Activated CD4-positive, alpha-beta T cell treated with anti-CD3 and anti-CD28 coated beads for 36 hours (primary cell): ENCODE results near the gene P2RY11. TPM values are rescaled to one million over a fixed set of nuclear protein-coding genes. Genes with fewer than 3 reads are reported as not detected.
A peak's percentile ranks its signal among the peaks of the same experiment; 100 is the strongest.

Experiments
- ATAC-seq: fragments of 200-7000 bp; cut with Tn5 transposase; one replicate; pipeline ENCODE4 v1.10.0; 2021; ENCODE audit warnings: mild to moderate bottlenecking, moderate library complexity
- CTCF ChIA-PET: fragments of 350-600 bp; sonication (Branson Sonifier 250); formaldehyde crosslinking; loops from one replicate; lab custom pipeline; 2021; ENCODE audit warnings: antibody characterized with exemption; lab: Charles Lee
- POLR2A ChIA-PET: fragments of 350-600 bp; sonication (Branson Sonifier 250); formaldehyde crosslinking; loops from one replicate; lab custom pipeline; 2021; ENCODE audit warnings: antibody characterized with exemption, inconsistent platforms; lab: Charles Lee
- DNase-seq: peaks from one replicate; pipeline ENCODE4 v3.0.0-alpha.2; 2020
- H3K27ac Mint-ChIP-seq: one replicate; pipeline ENCODE4 v1.8.0; 2021; ENCODE audit warnings: mixed read lengths
- H3K27me3 Mint-ChIP-seq: one replicate; pipeline ENCODE4 v1.8.0; 2021; ENCODE audit warnings: mixed read lengths
- H3K36me3 Mint-ChIP-seq: one replicate; pipeline ENCODE4 v1.8.0; 2021; ENCODE audit warnings: low read depth, mixed read lengths
- H3K4me1 Mint-ChIP-seq: one replicate; pipeline ENCODE4 v1.8.0; 2021; ENCODE audit warnings: mixed read lengths
- H3K4me3 Mint-ChIP-seq: one replicate; pipeline ENCODE4 v1.8.0; 2021; ENCODE audit warnings: mild to moderate bottlenecking, moderate library complexity, mixed read lengths
- H3K9me3 Mint-ChIP-seq: one replicate; pipeline ENCODE4 v1.8.0; 2021; ENCODE audit warnings: low read depth, mixed read lengths
- intact Hi-C, 2 experiments: fragments of 100-400 bp; cut with DNase I in 1 of 2; cut with micrococcal nuclease in 1 of 2; formaldehyde crosslinking; loops; one replicate each; pipeline versions ENCODE4 v1.14.2 to v1.15.1; 2022 to 2024; cut with DNase I, micrococcal nuclease
- total RNA-seq, 2 experiments: library from RNA; stranded (reverse); gene quantifications; one replicate each; pipeline ENCODE4 v1.2.3, GENCODE V29; 2021

Gene P2RY11
- total RNA-seq, 2 experiments from 2014 or later, result 46.4 to 52.1 TPM

- Mint-ChIP-seq H3K4me3 (no peak overlapping the region), H3K27ac (no peak overlapping the region), H3K36me3 (peaks cover 16% of the 10 kb centered on the region), H3K9me3 (no peaks in the 10 kb centered on the region), H3K4me1 (no peaks in the 10 kb centered on the region), H3K27me3 (no peaks in the 10 kb centered on the region)
- ChIA-PET POLR2A (no interaction called here), CTCF (no interaction called here)
- intact Hi-C loops, result no loop called here
- ATAC-seq (no peak), DNase-seq (no peak)
Measured at GRCh38 chr19:10126213-10126639, 14.7 kb downstream of the P2RY11 start.

GRCh38 chr19:10132905-10133304 is 21.4 kb downstream of the P2RY11 start:
- H3K4me3 Mint-ChIP-seq, result no peak overlapping the region
- no peaks in the 10 kb centered on the region for H3K9me3 Mint-ChIP-seq
- ChIA-PET POLR2A (interaction anchor here (0.6 to 0.7 kb wide), 3 partner anchors 9 to 26 kb away, joined by 3 to 10 read pairs (median 3); no protein-coding TSS in a partner anchor), CTCF (interaction anchor here (0.8 to 1.7 kb wide), 3 partner anchors 12 to 117 kb away, joined by 3 to 6 read pairs (median 5); no protein-coding TSS in a partner anchor)
- peaks cover 42% of the 10 kb centered on the region for H3K36me3 Mint-ChIP-seq
- ATAC-seq (no peak), DNase-seq (no peak)
- no peaks in the 10 kb centered on the region for H3K27me3 Mint-ChIP-seq
- H3K27ac Mint-ChIP-seq, result no peak overlapping the region
- intact Hi-C loops, result no loop called here
- H3K4me1 Mint-ChIP-seq, result no peaks in the 10 kb centered on the region

GRCh38 chr19:10133596-10133995 is 22.1 kb downstream of the P2RY11 start:
- no peaks in the 10 kb centered on the region for H3K27me3 Mint-ChIP-seq
- POLR2A ChIA-PET, result interaction anchor here (0.5 kb wide), 1 partner anchor 12 kb away, joined by 5 read pairs; no protein-coding TSS in a partner anchor

GRCh38 chr19:10134040-10134439 is 22.5 kb downstream of the P2RY11 start:
- ATAC-seq, result no peak
- Mint-ChIP-seq H3K4me1 (no peaks in the 10 kb centered on the region), H3K27ac (no peak overlapping the region), H3K36me3 (peaks cover 46% of the 10 kb centered on the region), H3K4me3 (no peak overlapping the region), H3K27me3 (no peaks in the 10 kb centered on the region), H3K9me3 (no peaks in the 10 kb centered on the region)
- CTCF ChIA-PET, result interaction anchor here (1.7 kb wide), 1 partner anchor 20 kb away, joined by 3 read pairs; no protein-coding TSS in a partner anchor
- POLR2A ChIA-PET, result interaction anchor here (0.5 to 0.8 kb wide), 2 partner anchors 13 to 20 kb away, joined by 3 to 5 read pairs; no protein-coding TSS in a partner anchor
- intact Hi-C loops, result no loop called here
- no peak for DNase-seq

More at GRCh38 chr19:10133596-10133995, 22.1 kb downstream of the P2RY11 start:
- intact Hi-C loops, result no loop called here
- ATAC-seq (no peak), DNase-seq (no peak)
- Mint-ChIP-seq H3K36me3 (peaks cover 43% of the 10 kb centered on the region), H3K9me3 (no peaks in the 10 kb centered on the region), H3K27ac (no peak overlapping the region), H3K4me3 (no peak overlapping the region), H3K4me1 (no peaks in the 10 kb centered on the region)
- CTCF ChIA-PET, result interaction anchor here (1.0 to 1.7 kb wide), 2 partner anchors 13 to 20 kb away, joined by 3 to 5 read pairs; no protein-coding TSS in a partner anchor

GRCh38 chr19:10135551-10136334 is 24.2 kb downstream of the P2RY11 start:
- DNase-seq, result no peak
- H3K4me3 Mint-ChIP-seq, result no peak overlapping the region
- H3K9me3 Mint-ChIP-seq, result no peaks in the 10 kb centered on the region
- H3K36me3 Mint-ChIP-seq, result peaks cover 50% of the 10 kb centered on the region
- ATAC-seq, result no peak
- intact Hi-C loops, result no loop called here
- H3K4me1 Mint-ChIP-seq, result no peaks in the 10 kb centered on the region
- POLR2A ChIA-PET, result no interaction called here
- CTCF ChIA-PET, result no interaction called here
- H3K27ac Mint-ChIP-seq, result no peak overlapping the region
- H3K27me3 Mint-ChIP-seq, result no peaks in the 10 kb centered on the region

- H3K36me3 Mint-ChIP-seq, result peaks cover 58% of the 10 kb centered on the region
- H3K27ac Mint-ChIP-seq, result no peak overlapping the region
- ChIA-PET CTCF (no interaction called here), POLR2A (no interaction called here)
- H3K27me3 Mint-ChIP-seq, result no peaks in the 10 kb centered on the region
- intact Hi-C loops, result no loop called here
- DNase-seq (no peak), ATAC-seq (no peak)
- H3K4me3 Mint-ChIP-seq, result no peak overlapping the region
- H3K4me1 Mint-ChIP-seq, result peaks cover 3% of the 10 kb centered on the region
- no peaks in the 10 kb centered on the region for H3K9me3 Mint-ChIP-seq
Measured at GRCh38 chr19:10136936-10137335, 25.4 kb downstream of the P2RY11 start.

GRCh38 chr19:10137751-10138682 is 26.5 kb downstream of the P2RY11 start:
- H3K4me1 Mint-ChIP-seq, result peaks cover 8% of the 10 kb centered on the region
- no peak overlapping the region for H3K27ac Mint-ChIP-seq
- no peaks in the 10 kb centered on the region for H3K27me3 Mint-ChIP-seq
- intact Hi-C loops, result no loop called here
- ChIA-PET CTCF (no interaction called here), POLR2A (no interaction called here)
- no peaks in the 10 kb centered on the region for H3K9me3 Mint-ChIP-seq
- H3K4me3 Mint-ChIP-seq, result no peak overlapping the region
- ATAC-seq (no peak), DNase-seq (no peak)
- peaks cover 64% of the 10 kb centered on the region for H3K36me3 Mint-ChIP-seq

GRCh38 chr19:10138879-10139795 is 27.6 kb downstream of the P2RY11 start:
- intact Hi-C loops, result no loop called here
- ChIA-PET CTCF (no interaction called here), POLR2A (no interaction called here)
- H3K27me3 Mint-ChIP-seq, result no peaks in the 10 kb centered on the region
- H3K4me1 Mint-ChIP-seq, result peaks cover 17% of the 10 kb centered on the region
- no peak for ATAC-seq
- H3K9me3 Mint-ChIP-seq, result no peaks in the 10 kb centered on the region
- no peak overlapping the region for H3K27ac Mint-ChIP-seq
- no peak for DNase-seq
- H3K36me3 Mint-ChIP-seq, result peaks cover 66% of the 10 kb centered on the region
- no peak overlapping the region for H3K4me3 Mint-ChIP-seq

GRCh38 chr19:10139952-10140351 is 28.5 kb downstream of the P2RY11 start:
- Mint-ChIP-seq H3K36me3 (peaks cover 75% of the 10 kb centered on the region), H3K9me3 (no peaks in the 10 kb centered on the region), H3K27me3 (no peaks in the 10 kb centered on the region), H3K4me1 (peaks cover 23% of the 10 kb centered on the region), H3K27ac (no peak overlapping the region), H3K4me3 (no peak overlapping the region)
- no peak for DNase-seq
- ChIA-PET POLR2A (no interaction called here), CTCF (no interaction called here)
- intact Hi-C loops, result loop anchor here in 1 of 2 experiments (10.0 kb wide), 1 partner anchor 535 kb away; no protein-coding TSS in a partner anchor
- ATAC-seq, result no peak

- ChIA-PET POLR2A (interaction anchor here (0.6 kb wide), 1 partner anchor 9 kb away, joined by 10 read pairs; no protein-coding TSS in a partner anchor), CTCF (no interaction called here)
- peak overlapping the region; percentile 19 for H3K27ac Mint-ChIP-seq
Measured at GRCh38 chr19:10141479-10141878, 30.0 kb downstream of the P2RY11 start.

More at GRCh38 chr19:10141479-10141878, 30.0 kb downstream of the P2RY11 start:
- DNase-seq (no peak), ATAC-seq (no peak)
- H3K27me3 Mint-ChIP-seq, result no peaks in the 10 kb centered on the region
- intact Hi-C loops, result loop anchor here in 1 of 2 experiments (10.0 kb wide), 1 partner anchor 533 kb away; no protein-coding TSS in a partner anchor
- peaks cover 84% of the 10 kb centered on the region for H3K36me3 Mint-ChIP-seq
- H3K4me1 Mint-ChIP-seq, result peaks cover 32% of the 10 kb centered on the region
- no peaks in the 10 kb centered on the region for H3K9me3 Mint-ChIP-seq
- H3K4me3 Mint-ChIP-seq, result no peak overlapping the region
